Peyer's patch (tissue), 4 donors: ENCODE results near the gene PLXDC1. TPM values are rescaled to one million over a fixed set of nuclear protein-coding genes. Genes with fewer than 3 reads are reported as not detected.
"Not testable (repeated sequence)": the region's sequence is repeated elsewhere in the genome, so short reads cannot be mapped to it uniquely, and the experiment has no call there.

Experiments
- DNase-seq, 3 donors: peaks; one replicate each; pipeline ENCODE4 v3.0.0-alpha.2; 2017 to 2019
- H3K27ac ChIP-seq, 4 donors: fragments of 200-600 bp; sonication (generic); one replicate each; pipeline ENCODE4 v1.5.1; 2016 to 2019
- H3K27me3 ChIP-seq, 2 donors: fragments of 200-600 bp; sonication (generic); one replicate each; pipeline ENCODE4 v1.5.1; 2019
- H3K36me3 ChIP-seq, 3 donors: fragments of 200-600 bp; sonication (generic); one replicate each; pipeline ENCODE4 v1.5.1; 2016 to 2019
- H3K4me1 ChIP-seq, 4 donors: fragments of 200-600 bp; sonication (generic); one replicate each; pipeline ENCODE4 v1.5.1; 2016 to 2019
- H3K4me3 ChIP-seq, 4 donors: fragments of 200-600 bp; sonication (generic); 1 replicate in 3 of 4; 2 replicates in 1 of 4; pipeline ENCODE4 v1.5.1; 2016 to 2019; ENCODE audit warnings: mild to moderate bottlenecking in 1 of 4
- H3K9me3 ChIP-seq, 4 donors: fragments of 200-600 bp; sonication (generic); one replicate each; pipeline ENCODE4 v1.5.1; 2016 to 2019; ENCODE audit warnings: mild to moderate bottlenecking in 1 of 4
- POLR2A ChIP-seq, 2 donors: fragments of 450-650 bp; IDR thresholded peaks; one replicate each; pipeline ENCODE4 v1.5.1; 2017; ENCODE audit warnings: antibody characterized with exemption in 2 of 2, mild to moderate bottlenecking in 2 of 2, moderate library complexity in 2 of 2
- total RNA-seq, 4 donors: library from RNA; depleted of rRNA; stranded (reverse); fragments of >200 nt; gene quantifications; one replicate each; pipeline ENCODE4 v1.1.0, GENCODE V29; 2016
- TF ChIP-seq, protein P1 (sequence below), 6 experiments: fragments of 450-650 bp in 4 of 6; fragments of 200-600 bp in 2 of 6; sonication (generic) in 1 of 6; IDR thresholded peaks; one replicate each; pipeline ENCODE4 v1.5.1; 2017 to 2019; ENCODE audit warnings: antibody characterized with exemption in 6 of 6, mild to moderate bottlenecking in 3 of 6, moderate library complexity in 1 of 6

The PLXDC1 gene
- total RNA-seq, 4 donors from 2014 or later, result 14.5 to 34.7 (median 18.2) TPM

DNA sequence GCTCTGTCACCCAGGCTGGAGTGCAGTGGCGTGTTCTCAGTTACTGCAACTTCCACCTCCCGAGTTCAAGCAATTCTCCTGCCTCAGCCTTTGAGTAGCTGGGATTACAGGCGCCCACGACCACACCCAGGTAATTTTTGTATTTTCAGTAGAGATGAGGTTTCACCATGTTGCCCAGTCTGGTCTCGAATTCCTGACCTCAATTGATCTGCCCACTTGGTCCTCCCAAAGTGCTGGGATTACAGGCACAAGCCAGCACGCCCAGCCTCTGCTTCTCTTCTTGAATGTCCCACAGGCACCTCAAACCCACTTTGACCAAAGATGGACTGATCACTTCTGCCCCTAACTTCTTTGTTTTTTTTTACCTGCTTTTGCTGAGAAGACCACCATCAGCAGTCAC, 19.1 kb upstream of the PLXDC1 start:
- no peak for DNase-seq
- no peaks in the 10 kb centered on the region for H3K27me3 ChIP-seq
- peaks cover 0 to 7% (median 2%) of the 10 kb centered on the region in 4 donors for H3K4me1 ChIP-seq
- no peak overlapping the region for H3K27ac ChIP-seq
- peaks cover 0 to 3% (median 0%) of the 10 kb centered on the region in 4 donors for H3K9me3 ChIP-seq
- no peak overlapping the region for H3K4me3 ChIP-seq
- no peak for TF ChIP-seq POLR2A (IDR thresholded peaks at IDR 0.05)
- TF ChIP-seq, protein P1, sequence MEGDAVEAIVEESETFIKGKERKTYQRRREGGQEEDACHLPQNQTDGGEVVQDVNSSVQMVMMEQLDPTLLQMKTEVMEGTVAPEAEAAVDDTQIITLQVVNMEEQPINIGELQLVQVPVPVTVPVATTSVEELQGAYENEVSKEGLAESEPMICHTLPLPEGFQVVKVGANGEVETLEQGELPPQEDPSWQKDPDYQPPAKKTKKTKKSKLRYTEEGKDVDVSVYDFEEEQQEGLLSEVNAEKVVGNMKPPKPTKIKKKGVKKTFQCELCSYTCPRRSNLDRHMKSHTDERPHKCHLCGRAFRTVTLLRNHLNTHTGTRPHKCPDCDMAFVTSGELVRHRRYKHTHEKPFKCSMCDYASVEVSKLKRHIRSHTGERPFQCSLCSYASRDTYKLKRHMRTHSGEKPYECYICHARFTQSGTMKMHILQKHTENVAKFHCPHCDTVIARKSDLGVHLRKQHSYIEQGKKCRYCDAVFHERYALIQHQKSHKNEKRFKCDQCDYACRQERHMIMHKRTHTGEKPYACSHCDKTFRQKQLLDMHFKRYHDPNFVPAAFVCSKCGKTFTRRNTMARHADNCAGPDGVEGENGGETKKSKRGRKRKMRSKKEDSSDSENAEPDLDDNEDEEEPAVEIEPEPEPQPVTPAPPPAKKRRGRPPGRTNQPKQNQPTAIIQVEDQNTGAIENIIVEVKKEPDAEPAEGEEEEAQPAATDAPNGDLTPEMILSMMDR (IDR thresholded peaks at IDR 0.05), result no peak
- H3K36me3 ChIP-seq, result no peaks in the 10 kb centered on the region

DNA sequence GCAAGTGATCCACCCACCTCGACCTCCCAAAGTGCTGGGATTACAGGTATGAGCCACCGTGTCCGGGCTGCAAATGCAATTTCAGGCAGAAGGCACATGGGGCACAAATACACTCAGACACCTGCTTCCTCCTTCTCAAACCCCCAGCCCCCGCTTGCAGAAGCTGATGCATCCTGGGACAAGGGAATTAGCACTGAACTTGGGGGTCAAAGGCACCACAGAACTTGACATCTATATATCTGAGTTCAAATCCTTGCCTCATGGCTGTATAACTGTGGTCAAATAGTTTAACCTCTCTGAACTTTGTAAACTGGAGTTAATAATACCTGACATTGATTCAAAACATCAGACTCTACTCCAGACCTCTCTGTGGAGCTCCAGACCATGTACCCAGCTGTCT, 18.7 kb upstream of the PLXDC1 start:
- Histone ChIP-seq H3K27ac (no peak overlapping the region), H3K4me1 (peaks cover 0 to 10% (median 3%) of the 10 kb centered on the region in 4 donors), H3K4me3 (no peak overlapping the region), H3K27me3 (no peaks in the 10 kb centered on the region), H3K9me3 (peaks cover 0 to 3% (median 0%) of the 10 kb centered on the region in 4 donors), H3K36me3 (no peaks in the 10 kb centered on the region)
- TF ChIP-seq POLR2A (IDR thresholded peaks at IDR 0.05), result no peak
- TF ChIP-seq, protein P1 (IDR thresholded peaks at IDR 0.05), result no peak
- no peak for DNase-seq

DNA sequence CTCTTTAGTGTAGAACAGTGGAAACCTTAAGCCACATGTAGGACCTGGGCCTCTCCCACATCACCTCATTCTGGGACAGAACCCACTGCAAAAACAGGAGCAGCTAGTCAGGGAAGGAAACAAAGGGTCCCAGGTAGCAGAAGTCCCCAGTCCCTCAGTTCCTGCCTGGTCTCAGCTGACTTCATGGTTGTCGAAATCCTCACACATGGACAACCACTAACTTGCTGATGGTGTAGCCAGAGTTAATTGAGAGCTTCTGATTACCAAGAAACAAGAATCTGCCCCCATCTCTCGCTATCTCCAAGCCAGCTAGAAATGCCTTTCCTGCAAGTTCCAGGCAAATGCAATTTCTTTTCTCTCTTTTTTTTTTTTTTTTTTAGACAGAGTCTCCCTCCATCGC, 18.1 kb upstream of the PLXDC1 start:
- H3K4me3 ChIP-seq, result no peak overlapping the region
- no peaks in the 10 kb centered on the region for H3K27me3 ChIP-seq
- no peak overlapping the region for H3K27ac ChIP-seq
- no peak for DNase-seq
- no peaks in the 10 kb centered on the region for H3K36me3 ChIP-seq
- TF ChIP-seq, protein P1 (IDR thresholded peaks at IDR 0.05), result no peak
- TF ChIP-seq POLR2A (IDR thresholded peaks at IDR 0.05), result no peak
- H3K4me1 ChIP-seq, result peaks cover 0 to 10% (median 5%) of the 10 kb centered on the region in 4 donors
- peaks cover 0 to 3% (median 0%) of the 10 kb centered on the region in 4 donors for H3K9me3 ChIP-seq

DNA sequence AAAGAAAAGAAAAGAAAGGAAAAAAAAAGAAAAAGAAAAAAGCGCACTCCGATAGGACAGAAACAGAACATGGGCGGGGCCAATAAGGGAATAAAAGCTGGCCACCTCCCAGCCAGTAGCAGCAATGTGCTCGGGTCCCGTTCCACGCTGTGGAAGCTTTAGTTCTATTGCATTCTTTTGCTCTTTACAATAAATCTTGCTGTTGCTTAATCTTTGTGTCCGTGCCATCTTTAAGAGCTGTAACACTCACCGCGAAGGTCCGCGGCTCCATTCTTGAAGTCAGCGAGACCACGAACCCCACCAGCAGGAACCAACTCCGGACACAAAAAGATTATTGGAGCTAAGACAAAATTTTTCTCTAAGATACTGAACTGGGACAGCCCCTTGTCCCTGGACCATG, 17.7 kb upstream of the PLXDC1 start:
- no peak for DNase-seq
- Histone ChIP-seq H3K4me1 (peaks cover 0 to 10% (median 5%) of the 10 kb centered on the region in 4 donors), H3K36me3 (no peaks in the 10 kb centered on the region), H3K4me3 (no peak overlapping the region), H3K9me3 (peaks cover 0 to 3% (median 0%) of the 10 kb centered on the region in 4 donors), H3K27ac (no peak overlapping the region), H3K27me3 (no peaks in the 10 kb centered on the region)
- TF ChIP-seq, protein P1 (IDR thresholded peaks at IDR 0.05), result no peak
- no peak for TF ChIP-seq POLR2A (IDR thresholded peaks at IDR 0.05)

DNA sequence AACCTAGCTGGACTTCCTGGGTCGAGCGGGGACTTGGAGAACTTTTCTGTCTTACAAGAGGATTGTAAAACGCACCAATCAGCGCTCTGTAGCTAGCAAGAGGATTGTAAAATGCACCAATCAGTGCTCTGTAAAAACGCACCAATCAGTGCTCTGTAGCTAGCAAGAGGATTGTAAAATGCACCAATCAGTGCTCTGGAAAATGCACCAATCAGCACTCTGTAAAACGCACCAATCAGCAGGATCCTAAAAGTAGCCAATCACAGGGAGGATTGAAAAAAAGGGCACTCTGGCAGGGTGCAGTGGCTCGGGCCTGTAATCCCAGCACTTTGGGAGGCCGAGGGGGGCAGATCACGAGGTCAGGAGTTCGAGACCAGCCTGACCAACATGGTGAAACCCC, 17.1 kb upstream of the PLXDC1 start:
- H3K36me3 ChIP-seq, H3K4me3 ChIP-seq, H3K9me3 ChIP-seq, H3K27me3 ChIP-seq, H3K27ac ChIP-seq, DNase-seq: not testable (repeated sequence)
- H3K4me1 ChIP-seq, result peaks cover 0 to 10% (median 5%) of the 10 kb centered on the region in 4 donors

DNA sequence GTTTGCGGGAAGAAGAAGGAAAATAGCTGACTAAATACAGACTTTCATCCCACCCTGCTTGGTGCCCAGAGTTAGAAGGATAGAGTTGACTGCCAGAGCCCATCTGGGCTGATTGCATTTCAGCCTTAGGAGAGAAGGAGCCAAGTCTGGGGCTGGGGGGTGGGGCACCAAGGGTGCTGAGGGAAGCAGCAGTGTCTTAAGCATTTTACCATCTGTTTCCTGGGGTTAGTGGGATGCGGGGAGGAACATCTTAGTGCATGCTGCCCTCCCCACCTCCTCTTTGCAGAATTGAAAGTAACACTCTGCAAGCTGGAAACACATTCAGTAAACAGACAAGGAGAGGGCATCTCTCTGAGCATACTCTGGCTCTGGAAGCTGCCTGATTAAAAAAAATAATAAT, 16.0 kb upstream of the PLXDC1 start:
- no peak overlapping the region for H3K27ac ChIP-seq
- peak in 1 of 3 donors; percentile 25 for DNase-seq
- H3K27me3 ChIP-seq, result no peaks in the 10 kb centered on the region
- peaks cover 0 to 10% (median 5%) of the 10 kb centered on the region in 4 donors for H3K4me1 ChIP-seq
- TF ChIP-seq, protein P1 (IDR thresholded peaks at IDR 0.05), result no peak
- TF ChIP-seq POLR2A (IDR thresholded peaks at IDR 0.05), result no peak
- peaks cover 0 to 3% (median 0%) of the 10 kb centered on the region in 4 donors for H3K9me3 ChIP-seq
- no peak overlapping the region for H3K4me3 ChIP-seq
- no peaks in the 10 kb centered on the region for H3K36me3 ChIP-seq
